ENCODE results near the gene HOXD13. TPM values are rescaled to one million over a fixed set of nuclear protein-coding genes. Genes with fewer than 3 reads are reported as not detected.

Gene HOXD13
- 2.2 and 2.4 TPM in 2 replicates for total RNA-seq

GRCh38 chr2:176092270-176093144, at the start of gene HOXD13:
Gene HOXD13 (plus strand): TSS chr2:176092721. CDS start chr2:176092891, 170 bp downstream.

GRCh38 chr2:176083796-176084261, 8.7 kb upstream of the HOXD13 start, which contains the start of gene EVX2:
Gene EVX2 (minus strand): TSS chr2:176083962. CDS start chr2:176083776, 186 bp downstream.

GRCh38 chr2:176099728-176100546, 7.4 kb downstream of the HOXD13 start, which contains the start of gene HOXD12:
Gene HOXD12 (plus strand): TSS chr2:176099795. CDS start chr2:176099802, 7 bp downstream.

GRCh38 chr2:176106581-176107539, 14.3 kb downstream of the HOXD13 start, which contains the start of gene HOXD11:
Gene HOXD11 (plus strand): TSS chr2:176107280. CDS start chr2:176107356, 76 bp downstream.

GRCh38 chr2:176115883-176116813, 23.6 kb downstream of the HOXD13 start, which contains the start of gene HOXD10:
Gene HOXD10 (plus strand): TSS chr2:176116778. CDS start chr2:176116834, 56 bp downstream.

GRCh38 chr2:176122683-176123410, 30.3 kb downstream of the HOXD13 start, which contains the start of gene HOXD9:
Gene HOXD9 (plus strand): TSS chr2:176122719. CDS start chr2:176122769, 50 bp downstream.

GRCh38 chr2:176128982-176129796, 36.7 kb downstream of the HOXD13 start, which contains the start of gene HOXD8:
Gene HOXD8 (plus strand): TSS chr2:176129705. CDS start chr2:176130367, 662 bp downstream.

Other genes starting within 250 kb of the HOXD13 start
- gene LNPK, start 90.5 kb upstream of the HOXD13 start, total RNA-seq: 52.3 and 64.5 TPM in 2 replicates
- not detected in 2 replicates for gene EVX2, start 8.8 kb upstream of the HOXD13 start, total RNA-seq
- gene HOXD12, start 7.1 kb downstream of the HOXD13 start, total RNA-seq: not detected in 2 replicates
- 7.8 and 15.7 TPM in 2 replicates for gene HOXD11, start 14.6 kb downstream of the HOXD13 start, total RNA-seq
- gene HOXD10, start 24.1 kb downstream of the HOXD13 start, total RNA-seq: 18.4 and 19.4 TPM in 2 replicates
- 2.7 and 3.6 TPM in 2 replicates for gene HOXD9, start 30.0 kb downstream of the HOXD13 start, total RNA-seq
- 5.3 and 7.7 TPM in 2 replicates for gene HOXD8, start 37.0 kb downstream of the HOXD13 start, total RNA-seq
- gene HOXD4, start 58.8 kb downstream of the HOXD13 start, total RNA-seq: 0.30 and 1.2 TPM in 2 replicates
- gene HOXD3, start 64.6 kb downstream of the HOXD13 start, total RNA-seq: 0.92 and 2.4 TPM in 2 replicates
- not detected in 2 replicates for gene HOXD1, start 95.9 kb downstream of the HOXD13 start, total RNA-seq
- 18.1 and 20.3 TPM in 2 replicates for gene MTX2, start 176.7 kb downstream of the HOXD13 start, total RNA-seq